Myocyte (in vitro differentiated cells): Measurements from ENCODE around the gene CNN2. TPM values are rescaled to one million over a fixed set of nuclear protein-coding genes. Genes with fewer than 3 reads are reported as not detected.

Experiments used
- DNase-seq: peaks from one replicate; pipeline ENCODE4 v3.0.0-alpha.2; 2012; ENCODE audit warnings: low read depth
- total RNA-seq: library from RNA; depleted of rRNA; stranded (reverse); fragments of >200 nt; gene quantifications from 2 replicates; pipeline ENCODE4 v1.2.3, GENCODE V29; 2014

CNN2 gene
- total RNA-seq, 1 donor from 2014 or later, result 88.1 TPM

GRCh38 chr19:1026783-1027649, 608 bp downstream of the CNN2 start:
- peak; percentile 36 for DNase-seq

- DNase-seq, result peak; percentile 14
Measured at GRCh38 chr19:1027650-1028061, 1.2 kb downstream of the CNN2 start.

- peak; percentile 97 for DNase-seq
Measured at GRCh38 chr19:1028062-1028926, 1.9 kb downstream of the CNN2 start.

- DNase-seq, result no peak
Measured at GRCh38 chr19:1032264-1032867, 6.0 kb downstream of the CNN2 start.

- no peak for DNase-seq
Measured at GRCh38 chr19:1035998-1036621, 9.7 kb downstream of the CNN2 start.

GRCh38 chr19:1037621-1038064, 11.2 kb downstream of the CNN2 start:
- DNase-seq, result no peak

GRCh38 chr19:1038978-1039645, 12.7 kb downstream of the CNN2 start:
- no peak for DNase-seq

GRCh38 chr19:1039646-1040475, 13.5 kb downstream of the CNN2 start, which contains the start of gene ABCA7:
TSS of gene ABCA7 (plus strand) at chr19:1040107. CDS start at chr19:1041362, 1,255 bp downstream.
- DNase-seq, result peak; percentile 96

- peak; percentile 99 for DNase-seq
Measured at GRCh38 chr19:1040476-1041271, 14.3 kb downstream of the CNN2 start.

- no peak for DNase-seq
Measured at GRCh38 chr19:1041272-1041834, 14.9 kb downstream of the CNN2 start.

GRCh38 chr19:1041835-1042685, 15.7 kb downstream of the CNN2 start:
- DNase-seq, result peak; percentile 96

- DNase-seq, result no peak
Measured at GRCh38 chr19:1042689-1043511, 16.5 kb downstream of the CNN2 start.

- no peak for DNase-seq
Measured at GRCh38 chr19:1045247-1045603, 18.8 kb downstream of the CNN2 start.

- no peak for DNase-seq
Measured at GRCh38 chr19:1046117-1046626, 19.8 kb downstream of the CNN2 start.

GRCh38 chr19:1046836-1047695, 20.7 kb downstream of the CNN2 start:
- DNase-seq, result no peak
